Measurements from ENCODE around the gene PCP4L1.

PCP4L1 gene

GRCh38 chr1:161215076-161215475 is 43.5 kb upstream of the PCP4L1 start, which contains the start of gene FCER1G:
FCER1G (plus strand) TSS chr1:161215295; CDS start chr1:161215322, 27 bp downstream.
- peak; percentile 91 to 93 for DNase-seq (ENCODE audit: low read depth in 1 of 2, low spot score in 1 of 2)
- Histone ChIP-seq H3K27me3 (ENCODE audit: insufficient read depth, poor library complexity, severe bottlenecking) (no peaks in the 10 kb centered on the region), H3K27ac (replicated peaks) (peak within 1 kb of the TSS; percentile 70), H3K4me3 (replicated peaks; ENCODE audit: insufficient read depth, low read length) (peak within 1 kb of the TSS; percentile 62)
- no peak; the same call in 1 of the 2 replicates for TF ChIP-seq GABPA (IDR thresholded peaks at IDR 0.05; ENCODE audit: low read depth)
- TF ChIP-seq POLR2AphosphoS5 (IDR thresholded peaks at IDR 0.05; ENCODE audit: low read depth), result peak; percentile 86
- no peak for TF ChIP-seq REST (IDR thresholded peaks at IDR 0.05; ENCODE audit: insufficient replicate concordance, low read depth)
- TF ChIP-seq SPI1 (IDR thresholded peaks at IDR 0.05; ENCODE audit: borderline replicate concordance, low read depth), result peak; percentile 55; the same call in 1 of the 2 replicates
- TF ChIP-seq CTCF (IDR thresholded peaks at IDR 0.05; ENCODE audit: insufficient read depth, low read length), result no peak

GRCh38 chr1:161216945-161217712 is 41.4 kb upstream of the PCP4L1 start:
- peak; percentile 92 to 93 for DNase-seq (ENCODE audit: low read depth in 1 of 2, low spot score in 1 of 2)

GRCh38 chr1:161217831-161218230 is 40.7 kb upstream of the PCP4L1 start:
- DNase-seq (ENCODE audit: low read depth in 1 of 2, low spot score in 1 of 2), result no peak
- Histone ChIP-seq H3K27ac (replicated peaks) (peak overlapping the region; percentile 70), H3K4me3 (replicated peaks; ENCODE audit: insufficient read depth, low read length) (peak overlapping the region; percentile 24), H3K27me3 (ENCODE audit: insufficient read depth, poor library complexity, severe bottlenecking) (no peaks in the 10 kb centered on the region)
- TF ChIP-seq GABPA (IDR thresholded peaks at IDR 0.05; ENCODE audit: low read depth) (no peak), POLR2AphosphoS5 (IDR thresholded peaks at IDR 0.05; ENCODE audit: low read depth) (no peak), REST (IDR thresholded peaks at IDR 0.05; ENCODE audit: insufficient replicate concordance, low read depth) (no peak), SPI1 (IDR thresholded peaks at IDR 0.05; ENCODE audit: borderline replicate concordance, low read depth) (no peak; the same call in 1 of the 2 replicates), CTCF (IDR thresholded peaks at IDR 0.05; ENCODE audit: insufficient read depth, low read length) (no peak)

More at GRCh38 chr1:161216945-161217712, 41.4 kb upstream of the PCP4L1 start:
- no peaks in the 10 kb centered on the region for H3K27me3 ChIP-seq (ENCODE audit: insufficient read depth, poor library complexity, severe bottlenecking)
- TF ChIP-seq POLR2AphosphoS5 (IDR thresholded peaks at IDR 0.05; ENCODE audit: low read depth), result peak; percentile 2; the same call in 1 of the 2 replicates
- no peak for TF ChIP-seq CTCF (IDR thresholded peaks at IDR 0.05; ENCODE audit: insufficient read depth, low read length)
- peak overlapping the region; percentile 70 for H3K27ac ChIP-seq (replicated peaks)
- peak overlapping the region; percentile 62 for H3K4me3 ChIP-seq (replicated peaks; ENCODE audit: insufficient read depth, low read length)

Data from HL-60 (cell line).